HFF-Myc (cell line): Measurements from ENCODE around the gene PDZD7.

Experiments
- DNase-seq: peaks from one replicate; pipeline ENCODE4 v3.0.0-alpha.2; 2011; ENCODE audit warnings: low read depth; ENCODE audit errors: extremely low read depth
- H3K4me3 ChIP-seq: replicated peaks from 2 replicates; pipeline ENCODE4 v1.5.1; 2011; ENCODE audit warnings: low read depth, mild to moderate bottlenecking, control low read depth, low read length
- CTCF ChIP-seq: IDR thresholded peaks from 2 replicates; pipeline ENCODE4 v1.5.1; 2012; ENCODE audit warnings: mild to moderate bottlenecking, low read depth, low read length, control low read depth; ENCODE audit errors: missing control alignments

Gene PDZD7

GRCh38 chr10:101010329-101010728, 20.6 kb downstream of the PDZD7 start:
- no peak for DNase-seq
- no peak overlapping the region for H3K4me3 ChIP-seq
- no peak for TF ChIP-seq CTCF

GRCh38 chr10:101008823-101009423, 22.0 kb downstream of the PDZD7 start:
- no peak overlapping the region for H3K4me3 ChIP-seq
- DNase-seq: no peak
- no peak for TF ChIP-seq CTCF

GRCh38 chr10:101007915-101008822, 22.8 kb downstream of the PDZD7 start:
- TF ChIP-seq CTCF: no peak
- no peak overlapping the region for H3K4me3 ChIP-seq
- no peak for DNase-seq

- no peak overlapping the region for H3K4me3 ChIP-seq
- no peak for TF ChIP-seq CTCF
- no peak for DNase-seq
These were observed 23.7 kb downstream of the PDZD7 start for GRCh38 chr10:101007099-101007711.

GRCh38 chr10:101006593-101007098, 24.3 kb downstream of the PDZD7 start:
- no peak for DNase-seq
- no peak overlapping the region for H3K4me3 ChIP-seq
- TF ChIP-seq CTCF: no peak

GRCh38 chr10:101005869-101006567, 24.9 kb downstream of the PDZD7 start:
- H3K4me3 ChIP-seq: no peak overlapping the region
- no peak for TF ChIP-seq CTCF
- no peak for DNase-seq
